H1 (cell line): ENCODE results near the gene CPD. TPM values are rescaled to one million over a fixed set of nuclear protein-coding genes. Genes with fewer than 3 reads are reported as not detected.

Experiments used
- CTCF ChIA-PET: fragments of 300-600 bp; sonication (Branson Sonifier 250); formaldehyde crosslinking; loops from one replicate; lab custom pipeline; 2021; ENCODE audit not compliant: partially characterized antibody; lab: Charles Lee
- POLR2A ChIA-PET: fragments of 300-600 bp; sonication (Branson Sonifier 250); formaldehyde crosslinking; loops from one replicate; lab custom pipeline; 2021; ENCODE audit warnings: inconsistent platforms; ENCODE audit not compliant: partially characterized antibody; lab: Charles Lee
- DNase-seq, 2 experiments: peaks; one replicate each; pipeline versions ENCODE4 v3.0.0 to v3.0.0-alpha.2; 2010 to 2022; ENCODE audit warnings: low spot score in 2 of 2, low read depth in 1 of 2, mixed read lengths in 1 of 2
- FAIRE-seq: peaks from 2 replicates; lab custom pipeline; 2011; peaks lifted over from hg19 to GRCh38; lab: Jason Lieb, UNC
- H2AFZ ChIP-seq: 2 replicates; pipeline ENCODE4 v1.8.1; 2012; ENCODE audit warnings: low read length, inconsistent platforms
- H2AK5ac ChIP-seq: 2 replicates; pipeline ENCODE4 v1.6.1; 2013; ENCODE audit warnings: low read depth, low read length
- H2BK120ac ChIP-seq: replicated peaks from 2 replicates; pipeline ENCODE3; 2013; ENCODE audit warnings: low read depth, low read length, inconsistent platforms
- H2BK12ac ChIP-seq: 2 replicates; pipeline ENCODE4 v1.6.1; 2013; ENCODE audit warnings: low read depth, low read length
- H2BK15ac ChIP-seq: 2 replicates; pipeline ENCODE4 v1.6.1; 2013; ENCODE audit warnings: low read length
- H2BK20ac ChIP-seq: 2 replicates; pipeline ENCODE4 v1.6.1; 2013; ENCODE audit warnings: low read length
- H2BK5ac ChIP-seq: 2 replicates; pipeline ENCODE4 v1.6.1; 2013; ENCODE audit warnings: low read depth, low read length
- H3K14ac ChIP-seq: 2 replicates; pipeline ENCODE4 v1.6.1; 2013; ENCODE audit warnings: inconsistent platforms; ENCODE audit not compliant: insufficient read length
- H3K18ac ChIP-seq: 2 replicates; pipeline ENCODE4 v1.6.1; 2013; ENCODE audit warnings: low read length; ENCODE audit errors: extremely low read depth
- H3K23ac ChIP-seq: 2 replicates; pipeline ENCODE4 v1.6.1; 2013; ENCODE audit warnings: inconsistent platforms; ENCODE audit not compliant: insufficient read length
- H3K23me2 ChIP-seq: 2 replicates; pipeline ENCODE4 v1.6.1; 2013; ENCODE audit warnings: low read depth, low read length
- H3K27ac ChIP-seq: 2 replicates; pipeline ENCODE4 v1.6.1; 2011; ENCODE audit warnings: low read depth, low read length, inconsistent platforms
- H3K27me3 ChIP-seq, 4 experiments: replicated peaks in 1 of 4; 1 replicate in 1 of 4; 2 replicates in 3 of 4; pipeline versions ENCODE4 v1.6.1 to v1.8.1; 2011 to 2013; ENCODE audit warnings: low read length in 3 of 4, mild to moderate bottlenecking in 3 of 4, inconsistent platforms in 2 of 4, mixed read lengths in 2 of 4, moderate library complexity in 1 of 4; ENCODE audit not compliant: control insufficient read depth in 3 of 4, insufficient read depth in 3 of 4; ENCODE audit errors: extremely low read depth in 1 of 4
- H3K36me3 ChIP-seq, 4 experiments: 2 replicates each; pipeline versions ENCODE4 v1.6.1 to v1.8.1; 2011 to 2013; ENCODE audit warnings: mild to moderate bottlenecking in 4 of 4, low read length in 3 of 4, moderate library complexity in 2 of 4, control low read depth in 1 of 4, inconsistent platforms in 1 of 4; ENCODE audit not compliant: insufficient read depth in 4 of 4, control insufficient read depth in 2 of 4
- H3K4ac ChIP-seq: replicated peaks from 2 replicates; pipeline ENCODE3; 2013; ENCODE audit warnings: low read length, low read depth, mixed read lengths, inconsistent platforms; ENCODE audit not compliant: insufficient read length
- H3K4me1 ChIP-seq, 4 experiments: replicated peaks in 1 of 4; 1 replicate in 1 of 4; 2 replicates in 3 of 4; pipeline versions ENCODE4 v1.6.1 to v1.8.1; 2011 to 2013; ENCODE audit warnings: low read length in 3 of 4, inconsistent platforms in 2 of 4, mixed read lengths in 1 of 4; ENCODE audit not compliant: insufficient read depth in 4 of 4, control insufficient read depth in 3 of 4
- H3K4me2 ChIP-seq, 2 experiments: 2 replicates each; pipeline versions ENCODE4 v1.6.1 to v1.8.1; 2011 to 2013; ENCODE audit warnings: low read depth in 2 of 2, low read length in 2 of 2, control low read depth in 1 of 2, inconsistent platforms in 1 of 2, mild to moderate bottlenecking in 1 of 2; ENCODE audit not compliant: insufficient read depth in 1 of 2
- H3K4me3 ChIP-seq, 4 experiments: fragments of 200-600, 300-600 bp in 1 of 4; sonication (generic), shearing (Covaris generic), sonication (Bioruptor Twin) in 1 of 4; 2 replicates each; pipeline versions ENCODE4 v1.5.1 to v1.8.1; 2011 to 2016; ENCODE audit warnings: low read length in 4 of 4, low read depth in 3 of 4, control low read depth in 2 of 4, inconsistent platforms in 2 of 4, mild to moderate bottlenecking in 2 of 4, mixed read lengths in 1 of 4, moderate library complexity in 1 of 4; ENCODE audit not compliant: insufficient read depth in 2 of 4; ENCODE audit errors: extremely low read depth in 1 of 4
- H3K56ac ChIP-seq: replicated peaks from 2 replicates; pipeline ENCODE3; 2013; ENCODE audit warnings: low read depth, mild to moderate bottlenecking, mixed read lengths, low read length, inconsistent platforms; ENCODE audit not compliant: insufficient read length
- H3K79me1 ChIP-seq: 2 replicates; pipeline ENCODE4 v1.6.1; 2013; ENCODE audit warnings: low read depth, low read length, control low read depth
- H3K79me2 ChIP-seq, 2 experiments: 2 replicates each; pipeline versions ENCODE4 v1.6.1 to v1.8.1; 2012 to 2013; ENCODE audit warnings: low read length in 2 of 2, mild to moderate bottlenecking in 2 of 2, inconsistent platforms in 1 of 2; ENCODE audit not compliant: insufficient read depth in 2 of 2, control insufficient read depth in 1 of 2
- H3K9ac ChIP-seq, 4 experiments: replicated peaks in 1 of 4; 1 replicate in 1 of 4; 2 replicates in 3 of 4; pipeline versions ENCODE4 v1.6.1 to v1.8.1; 2011 to 2013; ENCODE audit warnings: low read depth in 3 of 4, low read length in 3 of 4, control low read depth in 2 of 4, mild to moderate bottlenecking in 2 of 4, moderate library complexity in 2 of 4, inconsistent platforms in 1 of 4; ENCODE audit errors: extremely low read depth in 1 of 4
- H3K9me3 ChIP-seq, 2 experiments: 2 replicates each; pipeline versions ENCODE4 v1.6.1 to v1.8.1; 2012 to 2013; ENCODE audit warnings: mild to moderate bottlenecking in 2 of 2, moderate library complexity in 2 of 2, control low read depth in 1 of 2, inconsistent platforms in 1 of 2, low read depth in 1 of 2, low read length in 1 of 2, mixed read lengths in 1 of 2; ENCODE audit not compliant: insufficient read depth in 2 of 2
- H4K20me1 ChIP-seq, 2 experiments: replicated peaks in 1 of 2; 2 replicates each; pipeline versions ENCODE3 to v1.8.1; 2011 to 2013; ENCODE audit warnings: inconsistent platforms in 2 of 2, low read length in 2 of 2, mild to moderate bottlenecking in 1 of 2; ENCODE audit not compliant: insufficient read depth in 2 of 2, control insufficient read depth in 1 of 2
- H4K5ac ChIP-seq: 2 replicates; pipeline ENCODE4 v1.6.1; 2013; ENCODE audit warnings: low read length, low read depth, mixed read lengths, inconsistent platforms; ENCODE audit not compliant: insufficient read length
- H4K8ac ChIP-seq: 2 replicates; pipeline ENCODE4 v1.8.0; 2013; ENCODE audit warnings: mild to moderate bottlenecking, moderate library complexity, low read length, inconsistent platforms; ENCODE audit not compliant: insufficient read depth; ENCODE audit errors: extremely low read depth
- H4K91ac ChIP-seq: replicated peaks from 2 replicates; pipeline ENCODE3; 2013; ENCODE audit warnings: low read length, mixed read lengths, inconsistent platforms; ENCODE audit not compliant: insufficient read length
- CBX5 ChIP-seq: fragments of 300-800, 300-1000 bp; sonication (generic); IDR thresholded peaks from 2 replicates; pipeline ENCODE4 v1.7.1; 2016; ENCODE audit warnings: antibody characterized with exemption, low read length, low read depth
- GTF2F1 ChIP-seq: IDR thresholded peaks from 2 replicates; pipeline ENCODE4 v1.6.1; 2012; ENCODE audit warnings: low read depth, low read length, improper control_type of control experiment, borderline replicate concordance
- WGBS, 2 experiments: shearing (Covaris generic) in 1 of 2; methylation state at CpG; one replicate each; pipeline versions ENCODE4 v1.1.6 to v1.1.7; 2013 to 2015; ENCODE audit warnings: low lambda C conversion rate in 2 of 2, mixed read lengths in 2 of 2, inconsistent platforms in 1 of 2, low coverage in 1 of 2, missing lambda C conversion rate in 1 of 2; ENCODE audit not compliant: insufficient replicate concordance in 2 of 2, insufficient coverage in 1 of 2, insufficient read length in 1 of 2; ENCODE audit errors: extremely low coverage in 1 of 2, missing lambda C conversion rate in 1 of 2; 5-methylcytosine and 5-hydroxymethylcytosine counted together
- polyA plus RNA-seq, 7 experiments: library from polyadenylated mRNA; depleted of rRNA in 3 of 7; stranded (reverse) in 5 of 7; unstranded in 2 of 7; fragments of >200 nt in 5 of 7; fragments of 200-250 nt in 2 of 7; gene quantifications; 1 replicate in 5 of 7; 2 replicates in 1 of 7; 4 replicates in 1 of 7; pipeline versions ENCODE4 v1.2.1 to v1.2.3, GENCODE V29; 2011 to 2013; ENCODE audit warnings: missing spikeins in 2 of 7, mixed read lengths in 2 of 7
- total RNA-seq: library from RNA; stranded (reverse); fragmentation: NEBNext Ultra II Directional; extraction: Animal tissue kit (Norgen Biotek cat#: 25700); gene quantifications from 2 replicates; pipeline ENCODE4 v1.2.1, GENCODE V29; 2021
- TF ChIP-seq, protein P1 (sequence below): IDR thresholded peaks from 2 replicates; pipeline ENCODE4 v1.6.1; 2011; ENCODE audit warnings: low read length, improper control_type of control experiment
- TF ChIP-seq, protein P2 (sequence below): IDR thresholded peaks from 2 replicates; pipeline ENCODE4 v1.6.1; 2012; ENCODE audit warnings: inconsistent platforms

The CPD gene
- total and polyA plus RNA-seq, 2 of the 8 experiments (the other 6 are each of a cell fraction or from before 2014, with no cell fraction given): 8.6 to 46.2 TPM

- H3K79me2 ChIP-seq: no peaks in the 10 kb centered on the region
- H4K8ac ChIP-seq: no peak overlapping the region
- ChIA-PET CTCF (no interaction called here), POLR2A (interaction anchor here (1.1 kb wide), 1 partner anchor 15 kb away, joined by 3 read pairs; no protein-coding TSS in a partner anchor)
- H2BK15ac ChIP-seq: no peak overlapping the region
- H3K4me3 ChIP-seq: no peak overlapping the region
- no peak overlapping the region for H2BK120ac ChIP-seq
- FAIRE-seq: no peak
- H3K4me1 ChIP-seq: 0 out of 7 replicates have a peak, but pooled peaks cover 0 to 2% (median 0%) of the 10 kb centered on the region in 4 experiments
- H2BK20ac ChIP-seq: no peak overlapping the region
- no peak overlapping the region for H4K91ac ChIP-seq
- H3K36me3 ChIP-seq: no peaks in the 10 kb centered on the region
- H3K14ac ChIP-seq: no peak overlapping the region
- no peak overlapping the region for H3K27ac ChIP-seq
- no peak overlapping the region for H2BK12ac ChIP-seq
- no peak overlapping the region for H3K56ac ChIP-seq
- H3K18ac ChIP-seq: no peak overlapping the region
- no peak overlapping the region for H2BK5ac ChIP-seq
- WGBS, 2 experiments: 71% methylated on average over 3 of the region's 4 CpGs; no CpG with 5 or more reads in 1 of the 2 experiments
- H3K9me3 ChIP-seq: no peaks in the 10 kb centered on the region
- no peak overlapping the region for H2AK5ac ChIP-seq
- H3K4me2 ChIP-seq: no peak overlapping the region
- H4K5ac ChIP-seq: no peak overlapping the region
- no peaks in the 10 kb centered on the region for H3K23me2 ChIP-seq
- no peaks in the 10 kb centered on the region for H3K27me3 ChIP-seq
- H2AFZ ChIP-seq: no peak overlapping the region
- no peak overlapping the region for H3K4ac ChIP-seq
- no peak for DNase-seq
- H3K23ac ChIP-seq: no peak overlapping the region
- no peak overlapping the region for H3K9ac ChIP-seq
- H3K79me1 ChIP-seq: no peaks in the 10 kb centered on the region
- peaks cover 0 to 2% of the 10 kb centered on the region in 2 experiments for H4K20me1 ChIP-seq
- TF ChIP-seq, protein P1, sequence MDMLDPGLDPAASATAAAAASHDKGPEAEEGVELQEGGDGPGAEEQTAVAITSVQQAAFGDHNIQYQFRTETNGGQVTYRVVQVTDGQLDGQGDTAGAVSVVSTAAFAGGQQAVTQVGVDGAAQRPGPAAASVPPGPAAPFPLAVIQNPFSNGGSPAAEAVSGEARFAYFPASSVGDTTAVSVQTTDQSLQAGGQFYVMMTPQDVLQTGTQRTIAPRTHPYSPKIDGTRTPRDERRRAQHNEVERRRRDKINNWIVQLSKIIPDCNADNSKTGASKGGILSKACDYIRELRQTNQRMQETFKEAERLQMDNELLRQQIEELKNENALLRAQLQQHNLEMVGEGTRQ: no peak
- TF ChIP-seq CBX5 (no peak), GTF2F1 (no peak)
- TF ChIP-seq, protein P2, sequence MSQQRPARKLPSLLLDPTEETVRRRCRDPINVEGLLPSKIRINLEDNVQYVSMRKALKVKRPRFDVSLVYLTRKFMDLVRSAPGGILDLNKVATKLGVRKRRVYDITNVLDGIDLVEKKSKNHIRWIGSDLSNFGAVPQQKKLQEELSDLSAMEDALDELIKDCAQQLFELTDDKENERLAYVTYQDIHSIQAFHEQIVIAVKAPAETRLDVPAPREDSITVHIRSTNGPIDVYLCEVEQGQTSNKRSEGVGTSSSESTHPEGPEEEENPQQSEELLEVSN: no peak
These were observed 35.8 kb downstream of the CPD start for GRCh38 chr17:30414486-30414885.
